ENCODE data around the gene ZBTB20. TPM values are rescaled to one million over a fixed set of nuclear protein-coding genes. Genes with fewer than 3 reads are reported as not detected.

Gene ZBTB20
- total and polyA plus RNA-seq, 4 donors = 0.88 to 83.2 (median 20.4) TPM

DNA sequence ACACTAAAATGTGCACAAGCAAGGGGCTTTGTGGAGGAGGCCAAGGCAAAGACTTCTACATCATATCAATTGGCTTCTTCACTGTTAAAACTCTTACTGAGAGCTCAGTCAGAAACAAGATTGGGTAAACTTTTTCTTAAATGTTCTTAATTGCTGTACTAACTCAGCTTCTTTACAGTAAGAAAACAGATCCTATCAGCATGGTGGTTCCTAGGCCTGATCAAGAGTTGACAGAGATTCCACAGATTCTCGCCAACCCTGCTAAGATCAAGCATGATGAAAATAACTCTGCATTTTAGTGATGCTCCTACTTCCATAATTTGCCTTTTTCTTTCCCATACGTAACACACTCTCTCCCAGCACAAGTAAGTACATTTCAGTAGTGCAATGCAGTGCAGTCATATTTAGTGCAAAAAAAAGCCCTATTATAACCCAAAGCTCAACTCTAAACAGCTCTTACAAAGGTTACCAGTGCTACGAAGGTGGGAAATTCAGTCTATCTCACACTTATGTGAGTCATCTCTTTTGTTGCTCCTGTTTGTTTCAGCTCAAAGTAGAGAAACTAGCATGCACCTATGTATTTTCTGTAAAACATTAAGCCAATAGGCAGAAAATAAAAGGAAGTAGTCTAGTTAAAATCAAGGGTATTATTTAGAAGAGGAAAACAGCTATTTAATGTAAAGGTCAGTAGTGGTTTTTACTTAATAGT is 823.4 kb downstream of the ZBTB20 start (continued):
- TF ChIP-seq, protein P1, sequence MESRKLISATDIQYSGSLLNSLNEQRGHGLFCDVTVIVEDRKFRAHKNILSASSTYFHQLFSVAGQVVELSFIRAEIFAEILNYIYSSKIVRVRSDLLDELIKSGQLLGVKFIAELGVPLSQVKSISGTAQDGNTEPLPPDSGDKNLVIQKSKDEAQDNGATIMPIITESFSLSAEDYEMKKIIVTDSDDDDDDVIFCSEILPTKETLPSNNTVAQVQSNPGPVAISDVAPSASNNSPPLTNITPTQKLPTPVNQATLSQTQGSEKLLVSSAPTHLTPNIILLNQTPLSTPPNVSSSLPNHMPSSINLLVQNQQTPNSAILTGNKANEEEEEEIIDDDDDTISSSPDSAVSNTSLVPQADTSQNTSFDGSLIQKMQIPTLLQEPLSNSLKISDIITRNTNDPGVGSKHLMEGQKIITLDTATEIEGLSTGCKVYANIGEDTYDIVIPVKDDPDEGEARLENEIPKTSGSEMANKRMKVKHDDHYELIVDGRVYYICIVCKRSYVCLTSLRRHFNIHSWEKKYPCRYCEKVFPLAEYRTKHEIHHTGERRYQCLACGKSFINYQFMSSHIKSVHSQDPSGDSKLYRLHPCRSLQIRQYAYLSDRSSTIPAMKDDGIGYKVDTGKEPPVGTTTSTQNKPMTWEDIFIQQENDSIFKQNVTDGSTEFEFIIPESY (IDR thresholded peaks at IDR 0.05) = no peak

DNA sequence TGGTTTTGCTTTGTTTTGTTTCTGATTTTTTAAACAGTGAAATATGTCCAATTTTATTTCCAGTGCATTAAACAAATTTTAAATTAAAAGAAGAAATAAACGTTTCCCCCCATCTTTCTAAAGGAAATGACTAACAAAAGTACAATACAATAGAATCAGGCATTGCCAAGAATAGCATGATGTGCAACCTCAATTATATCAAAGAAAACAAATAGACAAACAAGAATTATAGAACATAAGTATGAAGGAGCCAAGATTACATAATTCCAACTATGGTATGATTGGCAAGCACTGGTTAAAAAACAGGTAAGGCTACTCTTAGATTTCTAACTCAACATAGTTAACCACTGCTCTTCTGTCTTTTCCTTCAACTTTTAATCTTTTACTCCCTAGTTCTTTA is 826.8 kb downstream of the ZBTB20 start:
- no peak overlapping the region for H3K4me3 ChIP-seq (ENCODE audit: low read depth in 1 of 3, low read length in 3 of 3)
- no peaks in the 10 kb centered on the region for H3K4me1 ChIP-seq (ENCODE audit: control insufficient read depth in 4 of 4, insufficient read depth in 4 of 4, low read length in 3 of 4)
- no peak overlapping the region for H3K27ac ChIP-seq (ENCODE audit: low read depth in 1 of 2, low read length in 2 of 2)
- H3K36me3 ChIP-seq (ENCODE audit: control insufficient read depth in 4 of 4, insufficient read depth in 3 of 4, low read depth in 1 of 4, low read length in 3 of 4) = peaks cover 0 to 13% (median 2%) of the 10 kb centered on the region in 4 donors
- TF ChIP-seq JUND (IDR thresholded peaks at IDR 0.05) (no peak), TAF1 (conservative IDR thresholded peaks at IDR 0.05) (no peak), SP1 (IDR thresholded peaks at IDR 0.05) (no peak), YY1 (IDR thresholded peaks at IDR 0.05) (no peak), FOXA1 (IDR thresholded peaks at IDR 0.05) (no peak), HNF4G (IDR thresholded peaks at IDR 0.05) (no peak), RXRA (IDR thresholded peaks at IDR 0.05) (no peak), RAD21 (IDR thresholded peaks at IDR 0.05) (no peak), GABPA (IDR thresholded peaks at IDR 0.05 in 1 of 2, conservative IDR thresholded peaks at IDR 0.05 in 1 of 2) (no peak), EGR1 (IDR thresholded peaks at IDR 0.05; ENCODE audit: low read depth in 2 of 2) (no peak), HNF4A (conservative IDR thresholded peaks at IDR 0.05) (no peak), FOXA2 (IDR thresholded peaks at IDR 0.05) (no peak), NR2F2 (IDR thresholded peaks at IDR 0.05) (no peak)
- TF ChIP-seq, protein P2, sequence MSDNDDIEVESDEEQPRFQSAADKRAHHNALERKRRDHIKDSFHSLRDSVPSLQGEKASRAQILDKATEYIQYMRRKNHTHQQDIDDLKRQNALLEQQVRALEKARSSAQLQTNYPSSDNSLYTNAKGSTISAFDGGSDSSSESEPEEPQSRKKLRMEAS (IDR thresholded peaks at IDR 0.05) = no peak
- TF ChIP-seq, protein P3, sequence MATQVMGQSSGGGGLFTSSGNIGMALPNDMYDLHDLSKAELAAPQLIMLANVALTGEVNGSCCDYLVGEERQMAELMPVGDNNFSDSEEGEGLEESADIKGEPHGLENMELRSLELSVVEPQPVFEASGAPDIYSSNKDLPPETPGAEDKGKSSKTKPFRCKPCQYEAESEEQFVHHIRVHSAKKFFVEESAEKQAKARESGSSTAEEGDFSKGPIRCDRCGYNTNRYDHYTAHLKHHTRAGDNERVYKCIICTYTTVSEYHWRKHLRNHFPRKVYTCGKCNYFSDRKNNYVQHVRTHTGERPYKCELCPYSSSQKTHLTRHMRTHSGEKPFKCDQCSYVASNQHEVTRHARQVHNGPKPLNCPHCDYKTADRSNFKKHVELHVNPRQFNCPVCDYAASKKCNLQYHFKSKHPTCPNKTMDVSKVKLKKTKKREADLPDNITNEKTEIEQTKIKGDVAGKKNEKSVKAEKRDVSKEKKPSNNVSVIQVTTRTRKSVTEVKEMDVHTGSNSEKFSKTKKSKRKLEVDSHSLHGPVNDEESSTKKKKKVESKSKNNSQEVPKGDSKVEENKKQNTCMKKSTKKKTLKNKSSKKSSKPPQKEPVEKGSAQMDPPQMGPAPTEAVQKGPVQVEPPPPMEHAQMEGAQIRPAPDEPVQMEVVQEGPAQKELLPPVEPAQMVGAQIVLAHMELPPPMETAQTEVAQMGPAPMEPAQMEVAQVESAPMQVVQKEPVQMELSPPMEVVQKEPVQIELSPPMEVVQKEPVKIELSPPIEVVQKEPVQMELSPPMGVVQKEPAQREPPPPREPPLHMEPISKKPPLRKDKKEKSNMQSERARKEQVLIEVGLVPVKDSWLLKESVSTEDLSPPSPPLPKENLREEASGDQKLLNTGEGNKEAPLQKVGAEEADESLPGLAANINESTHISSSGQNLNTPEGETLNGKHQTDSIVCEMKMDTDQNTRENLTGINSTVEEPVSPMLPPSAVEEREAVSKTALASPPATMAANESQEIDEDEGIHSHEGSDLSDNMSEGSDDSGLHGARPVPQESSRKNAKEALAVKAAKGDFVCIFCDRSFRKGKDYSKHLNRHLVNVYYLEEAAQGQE (IDR thresholded peaks at IDR 0.05) = no peak
- TF ChIP-seq, protein P4, sequence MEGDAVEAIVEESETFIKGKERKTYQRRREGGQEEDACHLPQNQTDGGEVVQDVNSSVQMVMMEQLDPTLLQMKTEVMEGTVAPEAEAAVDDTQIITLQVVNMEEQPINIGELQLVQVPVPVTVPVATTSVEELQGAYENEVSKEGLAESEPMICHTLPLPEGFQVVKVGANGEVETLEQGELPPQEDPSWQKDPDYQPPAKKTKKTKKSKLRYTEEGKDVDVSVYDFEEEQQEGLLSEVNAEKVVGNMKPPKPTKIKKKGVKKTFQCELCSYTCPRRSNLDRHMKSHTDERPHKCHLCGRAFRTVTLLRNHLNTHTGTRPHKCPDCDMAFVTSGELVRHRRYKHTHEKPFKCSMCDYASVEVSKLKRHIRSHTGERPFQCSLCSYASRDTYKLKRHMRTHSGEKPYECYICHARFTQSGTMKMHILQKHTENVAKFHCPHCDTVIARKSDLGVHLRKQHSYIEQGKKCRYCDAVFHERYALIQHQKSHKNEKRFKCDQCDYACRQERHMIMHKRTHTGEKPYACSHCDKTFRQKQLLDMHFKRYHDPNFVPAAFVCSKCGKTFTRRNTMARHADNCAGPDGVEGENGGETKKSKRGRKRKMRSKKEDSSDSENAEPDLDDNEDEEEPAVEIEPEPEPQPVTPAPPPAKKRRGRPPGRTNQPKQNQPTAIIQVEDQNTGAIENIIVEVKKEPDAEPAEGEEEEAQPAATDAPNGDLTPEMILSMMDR (IDR thresholded peaks at IDR 0.05; ENCODE audit: low read depth, low read length, missing input control) = no peak
- TF ChIP-seq, protein P1 (IDR thresholded peaks at IDR 0.05) = no peak
- DNase-seq (ENCODE audit: low spot score) = no peak
- 69% methylated on average over 1 of the region's 1 CpG for WGBS
- no peak overlapping the region for H3K9ac ChIP-seq (ENCODE audit: low read depth in 1 of 2, low read length in 2 of 2)
- no peaks in the 10 kb centered on the region for H3K9me3 ChIP-seq (ENCODE audit: control insufficient read depth in 4 of 4, low read length in 3 of 4)
- no peaks in the 10 kb centered on the region for H3K27me3 ChIP-seq (ENCODE audit: control insufficient read depth in 4 of 4, insufficient read depth in 4 of 4, low read length in 3 of 4)

Data from liver (tissue), 9 donors.